Measurements from ENCODE around the gene C19orf25. TPM values are rescaled to one million over a fixed set of nuclear protein-coding genes. Genes with fewer than 3 reads are reported as not detected.

Gene C19orf25
- total and polyA plus RNA-seq, 2 donors (not counting 1 experiment from before 2014, with no cell fraction given) = 34.2 to 68.3 TPM

- WGBS (ENCODE audit: insufficient coverage) = 87% methylated on average over 31 of the region's 33 CpGs
- no peaks in the 10 kb centered on the region for H3K79me2 ChIP-seq (ENCODE audit: control insufficient read depth, insufficient read depth, low read length)
- intact Hi-C loops (cut with micrococcal nuclease) = no loop called here
- Mint-ChIP-seq H3K4me3 (no peak overlapping the region), H3K27me3 (peaks cover 40% of the 10 kb centered on the region), H3K9me3 (ENCODE audit: insufficient read depth) (no peaks in the 10 kb centered on the region), H3K4me1 (peaks cover 7% of the 10 kb centered on the region), H3K27ac (peak overlapping the region; percentile 61)
- H4K20me1 ChIP-seq (ENCODE audit: control insufficient read depth, insufficient read depth, low read length, poor library complexity, severe bottlenecking) = no peaks in the 10 kb centered on the region
- H3K4me3 ChIP-seq (ENCODE audit: control extremely low read depth in 1 of 5, extremely low read depth in 1 of 5, insufficient read depth in 1 of 5, low read depth in 2 of 5, low read length in 4 of 5) = no peak overlapping the region
- no peak overlapping the region for H2AFZ ChIP-seq (ENCODE audit: insufficient read depth, low read depth, low read length, poor library complexity, severe bottlenecking)
- H3K27me3 ChIP-seq (replicated peaks in 1 of 4; ENCODE audit: control extremely low read depth in 1 of 4, control insufficient read depth in 3 of 4, insufficient read depth in 4 of 4, low read length in 3 of 4) = peaks cover 0 to 36% (median 16%) of the 10 kb centered on the region in 4 experiments
- H3K4me2 ChIP-seq (replicated peaks; ENCODE audit: low read depth, low read length, poor library complexity, severe bottlenecking) = no peak overlapping the region
- ATAC-seq (ENCODE audit: low read depth) (no peak), DNase-seq (no peak)
- H3K27ac ChIP-seq (ENCODE audit: low read length in 2 of 2) = no peak overlapping the region
- peaks cover 3 to 8% of the 10 kb centered on the region in 2 donors for H3K4me1 ChIP-seq (ENCODE audit: control insufficient read depth in 2 of 2, insufficient read depth in 2 of 2, low read length in 2 of 2)
- ChIA-PET CTCF (no interaction called here), POLR2A (no interaction called here)
- H3K36me3 ChIP-seq (replicated peaks in 1 of 2; ENCODE audit: control extremely low read depth in 1 of 2, control insufficient read depth in 1 of 2, extremely low read depth in 1 of 2, insufficient read depth in 2 of 2, low read length in 1 of 2) = no peaks in the 10 kb centered on the region
- H3K9me3 ChIP-seq (ENCODE audit: control extremely low read depth in 1 of 3, control insufficient read depth in 2 of 3, insufficient read depth in 1 of 3, low read length in 2 of 3) = peaks cover 0 to 7% (median 0%) of the 10 kb centered on the region in 3 donors
- no peak overlapping the region for H3K9ac ChIP-seq (ENCODE audit: low read length)
- TF ChIP-seq, protein P1, sequence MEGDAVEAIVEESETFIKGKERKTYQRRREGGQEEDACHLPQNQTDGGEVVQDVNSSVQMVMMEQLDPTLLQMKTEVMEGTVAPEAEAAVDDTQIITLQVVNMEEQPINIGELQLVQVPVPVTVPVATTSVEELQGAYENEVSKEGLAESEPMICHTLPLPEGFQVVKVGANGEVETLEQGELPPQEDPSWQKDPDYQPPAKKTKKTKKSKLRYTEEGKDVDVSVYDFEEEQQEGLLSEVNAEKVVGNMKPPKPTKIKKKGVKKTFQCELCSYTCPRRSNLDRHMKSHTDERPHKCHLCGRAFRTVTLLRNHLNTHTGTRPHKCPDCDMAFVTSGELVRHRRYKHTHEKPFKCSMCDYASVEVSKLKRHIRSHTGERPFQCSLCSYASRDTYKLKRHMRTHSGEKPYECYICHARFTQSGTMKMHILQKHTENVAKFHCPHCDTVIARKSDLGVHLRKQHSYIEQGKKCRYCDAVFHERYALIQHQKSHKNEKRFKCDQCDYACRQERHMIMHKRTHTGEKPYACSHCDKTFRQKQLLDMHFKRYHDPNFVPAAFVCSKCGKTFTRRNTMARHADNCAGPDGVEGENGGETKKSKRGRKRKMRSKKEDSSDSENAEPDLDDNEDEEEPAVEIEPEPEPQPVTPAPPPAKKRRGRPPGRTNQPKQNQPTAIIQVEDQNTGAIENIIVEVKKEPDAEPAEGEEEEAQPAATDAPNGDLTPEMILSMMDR (IDR thresholded peaks at IDR 0.05) = no peak
- no peak for TF ChIP-seq EZH2 (IDR thresholded peaks at IDR 0.05; ENCODE audit: borderline replicate concordance, insufficient read depth, low read depth, low read length, poor library complexity, severe bottlenecking)
Observed at GRCh38 chr19:1526066-1526778, 47.2 kb upstream of the C19orf25 start.

GRCh38 chr19:1525343-1525742 is 46.3 kb upstream of the C19orf25 start:
- TF ChIP-seq, protein P1 (IDR thresholded peaks at IDR 0.05) = no peak
- no peak for TF ChIP-seq EZH2 (IDR thresholded peaks at IDR 0.05; ENCODE audit: borderline replicate concordance, insufficient read depth, low read depth, low read length, poor library complexity, severe bottlenecking)
- POLR2A ChIA-PET = no interaction called here
- peaks cover 3 to 8% of the 10 kb centered on the region in 2 donors for H3K4me1 ChIP-seq (ENCODE audit: control insufficient read depth in 2 of 2, insufficient read depth in 2 of 2, low read length in 2 of 2)
- H4K20me1 ChIP-seq (ENCODE audit: control insufficient read depth, insufficient read depth, low read length, poor library complexity, severe bottlenecking) = no peaks in the 10 kb centered on the region
- Mint-ChIP-seq H3K4me3 (no peak overlapping the region), H3K27ac (no peak overlapping the region), H3K4me1 (peaks cover 7% of the 10 kb centered on the region), H3K9me3 (ENCODE audit: insufficient read depth) (no peaks in the 10 kb centered on the region), H3K27me3 (peaks cover 40% of the 10 kb centered on the region)
- no peak overlapping the region for H3K4me3 ChIP-seq (ENCODE audit: control extremely low read depth in 1 of 5, extremely low read depth in 1 of 5, insufficient read depth in 1 of 5, low read depth in 2 of 5, low read length in 4 of 5)
- H3K9ac ChIP-seq (ENCODE audit: low read length) = no peak overlapping the region
- no peak overlapping the region for H3K4me2 ChIP-seq (replicated peaks; ENCODE audit: low read depth, low read length, poor library complexity, severe bottlenecking)
- H3K27ac ChIP-seq (ENCODE audit: low read length in 2 of 2) = no peak overlapping the region
- H3K27me3 ChIP-seq (replicated peaks in 1 of 4; ENCODE audit: control extremely low read depth in 1 of 4, control insufficient read depth in 3 of 4, insufficient read depth in 4 of 4, low read length in 3 of 4) = peaks cover 0 to 36% (median 16%) of the 10 kb centered on the region in 4 experiments
- H3K36me3 ChIP-seq (replicated peaks in 1 of 2; ENCODE audit: control extremely low read depth in 1 of 2, control insufficient read depth in 1 of 2, extremely low read depth in 1 of 2, insufficient read depth in 2 of 2, low read length in 1 of 2) = no peaks in the 10 kb centered on the region
- no peak overlapping the region for H2AFZ ChIP-seq (ENCODE audit: insufficient read depth, low read depth, low read length, poor library complexity, severe bottlenecking)
- H3K9me3 ChIP-seq (ENCODE audit: control extremely low read depth in 1 of 3, control insufficient read depth in 2 of 3, insufficient read depth in 1 of 3, low read length in 2 of 3) = peaks cover 0 to 7% (median 0%) of the 10 kb centered on the region in 3 donors
- CTCF ChIA-PET = no interaction called here
- ATAC-seq (ENCODE audit: low read depth) (no peak), DNase-seq (no peak)
- WGBS (ENCODE audit: insufficient coverage) = 68% methylated on average over 31 of the region's 31 CpGs
- H3K79me2 ChIP-seq (ENCODE audit: control insufficient read depth, insufficient read depth, low read length) = no peaks in the 10 kb centered on the region
- intact Hi-C loops (cut with micrococcal nuclease) = no loop called here

All from B cell (primary cell).